K562 (cell line): ENCODE measurements around the gene DNAH17. TPM values are rescaled to one million over a fixed set of nuclear protein-coding genes. Genes with fewer than 3 reads are reported as not detected.

ENCODE experiments used
- ATAC-seq: fragments of 200-7000 bp; cut with Tn5 transposase; 3 replicates; pipeline ENCODE4 v1.9.1; 2020; ENCODE audit warnings: moderate library complexity
- BruUV-seq: library from RNA; stranded (reverse); fragments of 400-500 nt; replicated peaks from 2 replicates; lab custom pipeline; 2021; lab: Mats Ljungman, UMichigan
- CTCF ChIA-PET: fragments of 300-600 bp; formaldehyde crosslinking; extraction: SDS; loops from one replicate; lab custom pipeline; 2021; ENCODE audit warnings: low intra/inter-chr PET ratio; lab: Yijun Ruan, JAX
- POLR2A ChIA-PET: fragments of 300-600, 350-650 bp; sonication (Branson Sonifier 250); formaldehyde crosslinking; extraction: SDS; loops from one replicate; lab custom pipeline; 2021; ENCODE audit warnings: antibody characterized with exemption, inconsistent platforms; lab: Yijun Ruan, JAX
- DNase-seq, 4 experiments: peaks; one replicate each; pipeline versions ENCODE4 v3.0.0 to v3.0.0-alpha.2; 2011 to 2018; ENCODE audit warnings: low spot score in 3 of 4, mixed read lengths in 3 of 4; ENCODE audit errors: extremely low read depth in 1 of 4
- FAIRE-seq: peaks from 2 replicates; lab custom pipeline; 2011; peaks lifted over from hg19 to GRCh38; lab: Jason Lieb, UNC
- H2AFZ ChIP-seq: 2 replicates; pipeline ENCODE4 v1.6.0; 2011; ENCODE audit warnings: low read depth, low read length, control low read depth, inconsistent platforms
- H3K27ac ChIP-seq: fragments of 200-600 bp; 3 replicates; pipeline ENCODE4 v1.8.0; 2011; ENCODE audit warnings: low read depth, mild to moderate bottlenecking, control low read depth, inconsistent platforms, low read length, moderate library complexity, mixed read lengths; ENCODE audit errors: extremely low read depth
- H3K27me3 ChIP-seq, 2 experiments: fragments of 300-600 bp in 1 of 2; 2 replicates in 1 of 2; 3 replicates in 1 of 2; pipeline versions ENCODE4 v1.6.0 to v1.8.0; 2011; ENCODE audit warnings: inconsistent platforms in 2 of 2, low read length in 2 of 2, mild to moderate bottlenecking in 1 of 2, mixed read lengths in 1 of 2, moderate library complexity in 1 of 2; ENCODE audit not compliant: control insufficient read depth in 2 of 2, insufficient read depth in 2 of 2
- H3K36me3 ChIP-seq: fragments of 300-600 bp; 3 replicates; pipeline ENCODE4 v1.8.0; 2011; ENCODE audit warnings: mild to moderate bottlenecking, low read length, inconsistent platforms; ENCODE audit not compliant: control insufficient read depth, insufficient read depth
- H3K4me1 ChIP-seq, 2 experiments: fragments of 200-600 bp in 1 of 2; replicated peaks in 1 of 2; 2 replicates in 1 of 2; 3 replicates in 1 of 2; pipeline versions ENCODE4 v1.5.1 to v1.8.0; 2011; ENCODE audit warnings: inconsistent platforms in 2 of 2, low read length in 2 of 2, mild to moderate bottlenecking in 1 of 2, mixed read lengths in 1 of 2, moderate library complexity in 1 of 2; ENCODE audit not compliant: control insufficient read depth in 2 of 2, insufficient read depth in 2 of 2
- H3K4me2 ChIP-seq: 2 replicates; pipeline ENCODE4 v1.6.1; 2011; ENCODE audit warnings: low read length, control low read depth, inconsistent platforms, mixed read lengths; ENCODE audit not compliant: insufficient read depth
- H3K4me3 ChIP-seq: fragments of 200-600 bp; sonication (generic), shearing (Covaris generic); 2 replicates; pipeline ENCODE4 v1.5.1; 2016; ENCODE audit warnings: control low read depth, inconsistent platforms
- H3K79me2 ChIP-seq: fragments of 200-600 bp; 3 replicates; pipeline ENCODE4 v1.8.0; 2011; ENCODE audit warnings: low read length, inconsistent platforms; ENCODE audit not compliant: control insufficient read depth, insufficient read depth
- H3K9ac ChIP-seq, 2 experiments: 2 replicates each; pipeline versions ENCODE4 v1.6.0 to v1.6.1; 2011; ENCODE audit warnings: low read depth in 2 of 2, low read length in 2 of 2, control low read depth in 1 of 2, inconsistent platforms in 1 of 2, mild to moderate bottlenecking in 1 of 2, mixed read lengths in 1 of 2; ENCODE audit not compliant: insufficient read depth in 1 of 2
- H3K9me1 ChIP-seq: one replicate; pipeline ENCODE4 v1.6.0; 2011; ENCODE audit warnings: inconsistent platforms, mild to moderate bottlenecking, low read length, moderate library complexity; ENCODE audit not compliant: control insufficient read depth, insufficient read depth
- H3K9me3 ChIP-seq: replicated peaks from 2 replicates; pipeline ENCODE4 v1.5.1; 2011; ENCODE audit warnings: low read depth, low read length, inconsistent platforms; ENCODE audit not compliant: control insufficient read depth, insufficient read depth
- H4K20me1 ChIP-seq: replicated peaks from 2 replicates; pipeline ENCODE4 v1.6.1; 2011; ENCODE audit warnings: low read length, inconsistent platforms, mixed read lengths; ENCODE audit not compliant: control insufficient read depth, insufficient read depth
- EGR1 ChIP-seq: fragments of 450-650 bp; conservative IDR thresholded peaks from 2 replicates; pipeline ENCODE4 v1.6.1; 2017; ENCODE audit warnings: mild to moderate bottlenecking
- HOXB6 ChIP-seq: fragments of 250-450 bp; sonication (Bioruptor Pico); IDR thresholded peaks from 2 replicates; pipeline ENCODE4 v1.5.1; 2022; ENCODE audit warnings: mild to moderate bottlenecking, borderline replicate concordance
- PKNOX1 ChIP-seq: fragments of 450-650 bp; IDR thresholded peaks from 2 replicates; pipeline ENCODE4 v1.6.1; 2016
- POLR3A ChIP-seq: IDR thresholded peaks from 2 replicates; pipeline ENCODE4 v1.6.1; 2011; ENCODE audit warnings: borderline replicate concordance, mild to moderate bottlenecking, moderate library complexity; ENCODE audit not compliant: insufficient read length, insufficient read depth; ENCODE audit errors: extremely low read depth
- SMARCB1 ChIP-seq: IDR thresholded peaks from 2 replicates; pipeline ENCODE4 v1.6.1; 2011; ENCODE audit warnings: improper control_type of control experiment, low read depth; ENCODE audit not compliant: insufficient read length
- TGIF2 ChIP-seq: sonication (generic); formaldehyde crosslinking; IDR thresholded peaks from 2 replicates; pipeline ENCODE4 v1.8.1; 2022; ENCODE audit warnings: mild to moderate bottlenecking, missing genetic modification reagents, moderate library complexity
- XRCC3 ChIP-seq: fragments of 450-650 bp; IDR thresholded peaks from 2 replicates; pipeline ENCODE4 v1.6.1; 2017; ENCODE audit warnings: mild to moderate bottlenecking, moderate library complexity
- ZBTB11 ChIP-seq, 3 experiments: fragments of 200-800 bp in 1 of 3; fragments of 250-450 bp in 1 of 3; fragments of 450-650 bp in 1 of 3; sonication (Bioruptor Pico) in 1 of 3; sonication (Bioruptor generic) in 1 of 3; formaldehyde crosslinking in 1 of 3; IDR thresholded peaks; 2 replicates each; pipeline versions ENCODE4 v1.6.1 to v1.8.0; 2016 to 2022; ENCODE audit warnings: mild to moderate bottlenecking in 2 of 3, missing genetic modification characterization in 2 of 3, missing compliant biosample characterization in 1 of 3, moderate library complexity in 1 of 3
- ZBTB8A ChIP-seq: fragments of 450-650 bp; IDR thresholded peaks from 2 replicates; pipeline ENCODE4 v1.6.1; 2018; ENCODE audit warnings: mild to moderate bottlenecking, moderate library complexity; ENCODE audit not compliant: partially characterized antibody
- ZFX ChIP-seq: sonication (generic); formaldehyde crosslinking; IDR thresholded peaks from 2 replicates; pipeline ENCODE4 v1.8.0; 2022; ENCODE audit warnings: mild to moderate bottlenecking, missing genetic modification reagents, moderate library complexity
- WGBS: fragments of 100-300 bp; shearing (Covaris generic); methylation state at CpG from one replicate; pipeline ENCODE4 v1.1.6; 2016; ENCODE audit warnings: low coverage, mixed read lengths; ENCODE audit not compliant: insufficient coverage; ENCODE audit errors: missing lambda C conversion rate; 5-methylcytosine and 5-hydroxymethylcytosine counted together
- in situ Hi-C: fragments of 300-500 bp; cut with MboI; formaldehyde crosslinking; loops from 4 replicates; pipeline ENCODE4 v1.15.0; 2018; ENCODE audit warnings: inconsistent platforms, mixed read lengths
- intact Hi-C: fragments of 100-400 bp; cut with micrococcal nuclease; formaldehyde crosslinking; loops from 2 replicates; pipeline ENCODE4 v1.14.2; 2022
- polyA plus RNA-seq, 8 experiments: library from polyadenylated mRNA; depleted of rRNA in 4 of 8; stranded (reverse) in 5 of 8; unstranded in 3 of 8; fragments of >200 nt; fragmentation: Nextera tagmentation in 2 of 8; fragmentation: Illumina TruSeq in 1 of 8; extraction: Ambion mirVana in 2 of 8; extraction: Trizol in 1 of 8; gene quantifications; 2 replicates each; pipeline versions ENCODE4 v1.2.1 to v1.2.3, GENCODE V29; 2011 to 2014; ENCODE audit warnings: inconsistent platforms in 1 of 8, missing spikeins in 1 of 8
- total RNA-seq, 7 experiments: library from RNA; depleted of rRNA in 6 of 7; stranded (reverse); fragments of >200 nt in 6 of 7; fragmentation: Illumina TruSeq in 2 of 7; extraction: Trizol in 2 of 7; gene quantifications; 2 replicates each; pipeline versions ENCODE4 v1.2.1 to v1.2.3, GENCODE V29; 2011 to 2021; ENCODE audit warnings: low replicate concordance in 1 of 7

The DNAH17 gene
- total and polyA plus RNA-seq, 9 of the 15 experiments (the other 6 are each of a cell fraction or from before 2014, with no cell fraction given), result under 0.01 to 0.06 (median 0.03) TPM; not detected in 5

- Histone ChIP-seq H3K27ac (no peak overlapping the region), H3K9me1 (no peaks in the 10 kb centered on the region), H3K36me3 (peaks cover 63% of the 10 kb centered on the region; the same call in 2 of the 3 replicates), H2AFZ (no peak overlapping the region), H3K4me2 (no peak overlapping the region), H3K4me3 (no peak overlapping the region), H4K20me1 (peaks cover 10% of the 10 kb centered on the region), H3K27me3 (no peaks in the 10 kb centered on the region), H3K4me1 (peaks cover 0 to 4% of the 10 kb centered on the region in 2 experiments; a peak in 2 of 5 replicates), H3K9ac (no peak overlapping the region), H3K9me3 (no peaks in the 10 kb centered on the region), H3K79me2 (peaks cover 54% of the 10 kb centered on the region)
- no peak for ATAC-seq
- no TSS peak for BruUV-seq
- in situ Hi-C loops, result no loop called here
- TF ChIP-seq SMARCB1 (no peak), EGR1 (no peak), ZBTB11 (CRISPR knock-in tag; IDR thresholded peaks at IDR 0.05) (no peak), ZFX (CRISPR knock-in tag) (no peak), POLR3A (no peak), XRCC3 (no peak), ZBTB8A (no peak), HOXB6 (CRISPR knock-in tag) (no peak), PKNOX1 (no peak), TGIF2 (CRISPR knock-in tag) (no peak)
- intact Hi-C loops, result no loop called here
- CTCF ChIA-PET, result interaction anchor here (0.7 kb wide), 1 partner anchor 11 kb away, joined by 3 read pairs; no protein-coding TSS in a partner anchor
- DNase-seq, result no peak
- POLR2A ChIA-PET, result no interaction called here
- WGBS, result 95% methylated on average over 6 of the region's 6 CpGs
- FAIRE-seq, result no peak
Measured at GRCh38 chr17:78392295-78392694, 184.9 kb downstream of the DNAH17 start.
